Measurements from ENCODE around the gene C10orf71.

GRCh38 chr10:49253340-49253906 is 45.5 kb upstream of the C10orf71 start:
- TF ChIP-seq CTCF (IDR thresholded peaks at IDR 0.05; ENCODE audit: low read length) = no peak
- no peak for TF ChIP-seq EZH2 (IDR thresholded peaks at IDR 0.05; ENCODE audit: borderline replicate concordance, low read length)

All from OCI-LY1 (cell line).